Measurements from ENCODE around the gene GALNT11.
A peak's percentile ranks its signal among the peaks of the same experiment; 100 is the strongest.
"Not testable (repeated sequence)": the region's sequence is repeated elsewhere in the genome, so short reads cannot be mapped to it uniquely, and the experiment has no call there.

GALNT11 gene

DNA sequence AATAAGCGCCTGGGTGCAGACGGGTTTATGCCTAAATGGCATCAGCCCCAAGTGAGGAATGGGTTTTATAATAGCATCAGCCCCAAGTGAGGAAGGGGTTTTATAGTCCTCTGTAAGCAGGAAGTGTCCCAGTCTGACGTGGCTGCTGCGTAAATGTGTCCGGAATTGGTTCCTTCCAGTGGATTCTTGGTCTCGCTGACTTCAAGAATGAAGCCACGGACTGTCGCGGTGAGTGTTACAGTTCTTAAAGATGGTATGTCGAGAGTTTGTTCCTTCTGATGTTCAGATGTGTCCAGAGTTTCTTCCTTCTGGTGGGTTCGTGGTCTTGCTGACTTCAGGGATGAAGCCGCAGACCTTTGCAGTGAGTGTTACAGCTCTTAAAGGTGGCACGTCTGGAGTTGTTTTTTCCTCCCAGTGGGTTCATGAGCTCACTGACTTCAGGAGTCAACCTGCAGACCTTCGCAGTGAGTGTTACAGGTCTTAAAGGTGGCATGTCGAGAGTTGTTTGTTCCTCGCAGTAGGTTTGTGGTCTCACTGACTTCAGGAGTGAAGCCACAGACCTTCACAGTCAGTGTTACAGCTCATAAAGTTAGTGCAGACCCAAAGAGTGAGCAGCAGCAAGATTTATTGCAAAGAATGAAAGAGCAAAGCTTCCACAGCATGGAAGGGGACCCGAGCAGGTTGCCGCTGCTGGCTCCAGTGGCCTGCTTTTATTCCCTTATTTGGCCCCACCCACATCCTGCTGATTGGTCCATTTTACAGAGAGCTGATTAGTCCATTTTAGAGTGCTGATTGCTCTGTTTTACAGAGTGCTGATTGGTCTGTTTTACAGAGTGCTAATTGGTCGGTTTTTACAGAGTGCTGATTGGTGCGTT is 2.3 kb downstream of the GALNT11 start:
- not testable (repeated sequence) for DNase-seq (ENCODE audit: low spot score)

GRCh38 chr7:152030059-152030458 is 4.6 kb downstream of the GALNT11 start:
- DNase-seq (ENCODE audit: low spot score), result peak; percentile 63

- DNase-seq (ENCODE audit: low spot score), result not testable (repeated sequence)
These were observed 5.2 kb downstream of the GALNT11 start for GRCh38 chr7:152030639-152031038.

- DNase-seq (ENCODE audit: low spot score), result no peak
These were observed 10.3 kb downstream of the GALNT11 start for GRCh38 chr7:152035817-152036216.

GRCh38 chr7:152038410-152038809 is 12.9 kb downstream of the GALNT11 start:
- DNase-seq (ENCODE audit: low spot score), result not testable (repeated sequence)

DNA sequence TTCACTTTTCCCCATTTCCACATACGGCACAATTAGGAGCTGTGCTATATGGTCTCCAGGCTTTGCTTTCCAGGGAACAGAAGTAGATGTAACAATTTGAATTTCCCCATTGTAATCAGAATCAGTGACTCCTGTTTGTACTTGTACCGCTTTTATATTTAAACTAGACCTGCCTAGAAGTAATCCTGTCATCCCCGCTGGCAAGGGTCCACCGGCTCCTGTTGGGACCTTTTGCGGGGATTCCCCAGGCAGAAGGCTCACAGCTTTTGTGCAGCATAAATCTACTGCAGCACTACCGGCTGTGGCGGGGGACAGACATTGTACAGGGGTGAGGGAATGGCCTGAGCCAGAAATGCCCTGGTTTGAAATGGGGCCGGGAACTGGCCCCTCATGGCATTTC is 17.6 kb downstream of the GALNT11 start:
- not testable (repeated sequence) for DNase-seq (ENCODE audit: low spot score)

DNA sequence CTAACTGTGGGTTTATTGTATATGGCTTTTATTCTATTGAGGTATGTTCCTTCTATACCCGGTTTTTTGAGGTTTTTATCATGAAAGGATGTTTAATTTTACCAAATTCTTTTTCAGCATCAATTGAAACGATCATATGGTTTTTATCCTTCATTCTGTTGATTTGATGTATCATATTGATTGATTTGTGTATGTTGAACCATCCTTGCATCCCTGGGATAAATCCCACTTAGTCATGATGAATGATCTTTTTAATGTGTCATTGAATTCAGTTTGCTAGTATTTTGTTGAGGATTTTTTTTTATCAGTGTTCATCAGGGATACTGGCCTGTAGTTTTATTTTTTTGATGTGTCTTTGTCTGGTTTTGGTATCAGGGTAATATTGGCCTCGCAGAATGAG is 19.4 kb downstream of the GALNT11 start:
- not testable (repeated sequence) for DNase-seq (ENCODE audit: low spot score)

DNA sequence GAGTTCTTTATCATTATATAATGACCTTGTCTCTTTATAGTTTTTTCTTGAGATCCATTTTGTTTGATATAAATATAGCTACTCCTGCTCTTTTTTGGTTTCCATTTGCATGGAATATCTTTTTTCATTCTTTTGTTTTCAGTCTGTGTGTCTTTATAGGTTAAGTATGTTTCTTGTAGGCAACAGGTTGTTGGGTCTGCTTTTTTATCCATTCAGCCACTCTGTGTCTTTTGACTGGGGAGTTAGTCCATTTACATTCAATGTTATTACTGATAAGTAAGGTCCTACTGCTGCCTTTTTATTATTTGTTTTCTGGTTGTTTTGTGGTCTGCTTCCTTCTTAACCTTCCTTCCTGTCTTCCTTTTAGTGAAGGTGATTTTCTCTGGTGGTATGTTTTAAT is 21.1 kb downstream of the GALNT11 start:
- no peak for DNase-seq (ENCODE audit: low spot score)

GRCh38 chr7:152048051-152048450 is 22.6 kb downstream of the GALNT11 start:
- DNase-seq (ENCODE audit: low spot score), result no peak

DNA sequence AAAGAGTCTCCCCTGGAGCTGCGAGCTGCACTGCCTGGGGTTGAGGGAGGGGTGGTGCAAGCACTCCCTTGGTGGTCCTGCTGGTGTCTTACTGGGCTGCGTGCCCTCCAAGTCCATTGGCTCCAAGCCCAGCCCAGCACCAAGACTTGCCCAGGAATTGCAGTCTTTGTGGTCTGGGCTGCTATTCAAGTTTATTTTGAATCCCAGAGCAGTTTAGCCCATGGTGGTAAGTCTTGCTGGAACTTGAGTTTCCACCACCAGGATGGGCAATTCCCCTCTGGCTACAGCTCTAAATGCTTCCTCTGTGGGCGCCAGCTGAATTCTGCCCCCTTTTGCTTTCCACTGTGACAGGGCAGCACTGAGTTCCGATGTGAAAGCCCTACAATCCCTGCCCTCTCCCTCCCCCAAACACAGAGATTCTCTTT is 25.1 kb downstream of the GALNT11 start:
- DNase-seq (ENCODE audit: low spot score), result peak; percentile 41

- DNase-seq (ENCODE audit: low spot score), result no peak
These were observed 26.5 kb downstream of the GALNT11 start for GRCh38 chr7:152051968-152052367.

GRCh38 chr7:152052771-152053170 is 27.3 kb downstream of the GALNT11 start:
- DNase-seq (ENCODE audit: low spot score), result no peak

DNA sequence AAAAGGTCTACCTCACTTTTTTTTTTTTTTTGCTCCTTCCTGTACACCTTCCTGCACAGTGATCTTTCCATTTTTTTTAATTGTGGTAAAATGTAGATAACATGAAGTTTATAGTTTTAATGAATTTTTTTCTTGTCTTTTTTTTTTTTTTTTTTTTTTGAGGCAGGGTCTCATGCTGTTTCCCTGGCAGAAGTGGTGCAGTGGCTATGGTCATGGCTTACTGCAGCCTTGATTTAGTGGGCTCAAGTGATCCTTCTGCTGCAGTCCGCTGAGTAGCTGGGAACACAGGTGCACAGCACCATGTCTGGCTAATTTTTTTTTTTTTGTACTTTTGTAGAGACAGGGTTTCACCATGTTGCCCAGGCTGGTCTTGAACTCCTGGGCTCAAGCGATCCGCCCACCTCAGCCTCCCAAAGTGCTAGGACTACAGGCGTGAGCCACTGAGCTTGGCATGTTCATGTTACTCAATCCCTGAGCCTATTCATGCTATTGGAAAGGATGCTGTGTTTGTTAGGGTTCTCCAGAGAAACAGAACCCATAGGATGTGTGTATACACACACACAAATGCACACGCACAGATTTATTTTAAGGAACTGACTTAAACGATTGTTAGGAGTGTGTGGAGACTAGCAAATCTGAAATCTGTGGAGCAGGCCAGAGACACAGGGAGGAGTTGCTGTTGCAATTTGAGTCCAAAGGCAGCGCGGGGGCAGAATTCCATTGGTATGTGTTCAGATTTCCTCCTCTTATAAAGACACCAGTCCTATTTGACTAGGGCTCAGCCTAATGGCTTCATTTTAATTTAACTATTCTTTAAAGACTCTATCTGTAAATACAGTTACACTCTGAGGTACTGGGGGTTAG is 29.1 kb downstream of the GALNT11 start:
- DNase-seq (ENCODE audit: low spot score), result no peak

DNA sequence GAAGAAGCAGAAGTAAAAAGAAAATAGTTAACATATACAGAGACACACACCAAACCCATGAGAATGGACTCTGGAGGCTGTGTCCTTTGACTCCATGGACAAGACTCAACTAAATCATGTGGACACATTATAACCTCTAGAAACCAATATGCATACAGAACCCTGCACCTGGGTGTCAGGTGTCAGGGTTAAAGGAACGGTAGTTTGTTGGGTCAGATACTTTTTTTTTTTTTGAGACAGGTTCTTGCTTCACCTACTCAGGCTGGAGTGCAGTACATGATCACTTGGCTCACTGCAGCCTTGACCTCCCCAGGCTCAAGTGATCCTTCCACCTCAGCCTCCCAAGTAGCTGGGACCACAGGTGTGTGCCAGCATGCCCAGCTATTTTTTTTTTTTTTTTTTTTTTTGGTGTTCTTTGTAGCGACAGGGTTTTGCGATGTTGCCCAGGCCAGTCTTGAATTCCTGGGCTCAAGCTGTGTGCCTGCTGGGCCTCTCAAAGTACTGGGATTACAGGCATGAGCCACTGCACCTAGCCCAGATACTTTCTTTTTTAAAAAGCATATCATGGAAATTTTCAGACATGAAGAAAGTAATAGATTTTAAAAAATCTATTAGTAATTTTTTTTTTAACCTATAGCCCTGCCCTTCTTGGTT is 31.3 kb downstream of the GALNT11 start:
- no peak for DNase-seq (ENCODE audit: low spot score)

DNA sequence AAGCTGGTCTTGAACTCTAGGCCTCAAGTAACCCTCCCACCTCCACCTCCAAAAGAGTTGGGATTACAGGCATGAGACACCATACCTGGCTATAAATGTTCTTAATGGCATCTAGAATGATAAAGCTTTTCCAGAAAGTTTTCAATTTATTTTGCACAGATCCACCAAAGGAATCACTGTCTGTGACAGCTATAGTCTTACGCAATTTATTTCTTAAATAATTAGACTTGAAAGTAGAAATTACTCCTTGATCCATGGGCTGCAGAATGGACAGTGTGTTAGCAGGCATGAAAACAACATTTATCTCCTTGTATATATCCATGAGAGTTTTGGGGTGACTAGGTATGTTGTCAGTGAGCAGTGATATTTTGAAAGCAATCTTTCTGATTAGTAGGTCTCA is 33.8 kb downstream of the GALNT11 start:
- no peak for DNase-seq (ENCODE audit: low spot score)

GRCh38 chr7:152061086-152061485 is 35.6 kb downstream of the GALNT11 start:
- not testable (repeated sequence) for DNase-seq (ENCODE audit: low spot score)

GRCh38 chr7:152063192-152063591 is 37.7 kb downstream of the GALNT11 start:
- not testable (repeated sequence) for DNase-seq (ENCODE audit: low spot score)

DNA sequence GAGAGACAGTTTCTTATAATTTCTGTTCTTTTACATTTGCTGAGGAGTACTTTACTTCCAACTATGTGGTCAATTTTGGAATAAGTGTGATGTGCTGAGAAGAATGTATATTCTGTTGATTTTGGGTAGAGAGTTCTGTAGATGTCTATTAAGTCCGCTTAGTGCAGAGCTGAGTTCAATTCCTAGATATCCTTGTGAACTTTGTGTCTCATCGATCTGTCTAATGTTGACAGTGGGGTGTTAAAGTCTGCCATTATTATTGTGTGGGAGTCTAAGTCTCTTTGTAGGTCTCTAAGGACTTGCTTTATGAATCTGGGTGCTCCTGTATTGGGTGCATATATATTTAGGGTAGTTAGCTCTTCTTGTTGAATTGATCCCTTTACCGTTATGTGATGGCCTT is 38.3 kb downstream of the GALNT11 start:
- not testable (repeated sequence) for DNase-seq (ENCODE audit: low spot score)

DNA sequence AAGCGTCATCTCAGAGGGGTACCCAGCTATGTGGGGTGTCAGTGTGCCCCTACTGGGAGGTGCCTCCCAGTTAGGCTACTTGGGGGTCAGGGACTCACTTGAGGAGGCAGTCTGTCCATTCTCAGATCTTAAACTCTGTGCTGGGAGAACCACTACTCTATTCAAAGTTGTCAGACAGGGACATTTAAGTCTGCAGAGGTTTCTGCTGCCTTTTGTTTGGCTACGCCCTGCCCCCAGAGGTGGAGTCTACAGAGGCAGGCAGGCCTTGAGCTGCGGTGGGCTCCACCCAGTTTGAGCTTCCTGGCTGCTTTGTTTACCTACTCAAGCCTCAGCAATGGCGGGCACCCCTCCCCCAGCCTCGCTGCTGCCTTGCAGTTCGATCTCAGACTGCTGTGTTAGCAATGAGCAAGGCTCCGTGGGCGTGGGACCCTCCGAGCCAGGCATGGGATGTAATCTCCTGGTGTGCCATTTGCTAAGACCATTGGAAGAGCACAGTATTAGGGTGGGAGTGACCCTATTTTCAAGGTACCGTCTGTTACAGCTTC is 40.4 kb downstream of the GALNT11 start:
- DNase-seq (ENCODE audit: low spot score), result not testable (repeated sequence)

- no peak for DNase-seq (ENCODE audit: low spot score)
These were observed 46.9 kb downstream of the GALNT11 start for GRCh38 chr7:152072421-152072820.

- DNase-seq (ENCODE audit: low spot score), result no peak
These were observed 47.9 kb downstream of the GALNT11 start for GRCh38 chr7:152073352-152073751.

GRCh38 chr7:152074673-152075072 is 49.2 kb downstream of the GALNT11 start:
- no peak for DNase-seq (ENCODE audit: low spot score)
